ENCODE results near the gene MSI2. TPM values are rescaled to one million over a fixed set of nuclear protein-coding genes. Genes with fewer than 3 reads are reported as not detected.

Gene MSI2
- total and polyA plus RNA-seq, 9 of the 15 experiments (the other 6 are each of a cell fraction or from before 2014, with no cell fraction given) = 4.6 to 61.8 (median 42.4) TPM

DNA sequence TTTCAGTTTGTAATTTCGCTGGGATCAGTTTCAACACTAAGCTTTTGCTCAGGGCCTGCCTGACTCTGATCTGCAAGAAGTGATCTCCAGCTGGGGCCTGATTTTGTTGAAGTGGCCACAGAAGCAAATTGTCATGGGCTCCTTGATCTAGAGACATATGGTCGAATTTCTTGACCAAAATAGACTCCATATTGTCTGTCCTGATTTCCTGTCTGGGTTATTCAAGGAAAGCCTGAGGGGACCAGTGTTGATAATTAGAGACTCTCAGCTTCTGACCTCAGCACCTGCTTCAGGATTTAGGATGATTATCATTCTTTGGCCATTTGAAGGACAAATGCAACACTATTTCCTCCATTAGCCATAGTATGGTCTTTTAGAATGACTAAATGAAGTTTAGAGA lies 48.9 kb upstream of the MSI2 start (continued):
- TF ChIP-seq AFF4 (CRISPR knock-in tag; IDR thresholded peaks at IDR 0.05) (no peak), ZBTB33 (CRISPR knock-in tag; IDR thresholded peaks at IDR 0.05) (no peak), RBBP5 (IDR thresholded peaks at IDR 0.05; ENCODE audit: borderline replicate concordance, insufficient read depth, low read length, poor library complexity, severe bottlenecking) (no peak), IRF2 (CRISPR knock-in tag; IDR thresholded peaks at IDR 0.05) (no peak), CLOCK (CRISPR knock-in tag; IDR thresholded peaks at IDR 0.05; ENCODE audit: borderline replicate concordance) (no peak), ZNF133 (CRISPR knock-in tag; IDR thresholded peaks at IDR 0.05) (no peak), POLR2A (conservative IDR thresholded peaks at IDR 0.05) (no peak), BRF1 (IDR thresholded peaks at IDR 0.05; ENCODE audit: borderline replicate concordance, extremely low read depth, insufficient read length) (no peak)
- TF ChIP-seq, protein P1, sequence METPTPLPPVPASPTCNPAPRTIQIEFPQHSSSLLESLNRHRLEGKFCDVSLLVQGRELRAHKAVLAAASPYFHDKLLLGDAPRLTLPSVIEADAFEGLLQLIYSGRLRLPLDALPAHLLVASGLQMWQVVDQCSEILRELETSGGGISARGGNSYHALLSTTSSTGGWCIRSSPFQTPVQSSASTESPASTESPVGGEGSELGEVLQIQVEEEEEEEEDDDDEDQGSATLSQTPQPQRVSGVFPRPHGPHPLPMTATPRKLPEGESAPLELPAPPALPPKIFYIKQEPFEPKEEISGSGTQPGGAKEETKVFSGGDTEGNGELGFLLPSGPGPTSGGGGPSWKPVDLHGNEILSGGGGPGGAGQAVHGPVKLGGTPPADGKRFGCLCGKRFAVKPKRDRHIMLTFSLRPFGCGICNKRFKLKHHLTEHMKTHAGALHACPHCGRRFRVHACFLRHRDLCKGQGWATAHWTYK (CRISPR knock-in tag; IDR thresholded peaks at IDR 0.05) = no peak

All from K562 (cell line).